Myometrial cell (primary cell): ENCODE data around the gene SOAT2. TPM values are rescaled to one million over a fixed set of nuclear protein-coding genes. Genes with fewer than 3 reads are reported as not detected.

Experiments used
- total RNA-seq: library from RNA; depleted of rRNA; stranded (reverse); fragments of >200 nt; gene quantifications from 2 replicates; pipeline ENCODE4 v1.2.3, GENCODE V29; 2015

SOAT2 gene, protein sequence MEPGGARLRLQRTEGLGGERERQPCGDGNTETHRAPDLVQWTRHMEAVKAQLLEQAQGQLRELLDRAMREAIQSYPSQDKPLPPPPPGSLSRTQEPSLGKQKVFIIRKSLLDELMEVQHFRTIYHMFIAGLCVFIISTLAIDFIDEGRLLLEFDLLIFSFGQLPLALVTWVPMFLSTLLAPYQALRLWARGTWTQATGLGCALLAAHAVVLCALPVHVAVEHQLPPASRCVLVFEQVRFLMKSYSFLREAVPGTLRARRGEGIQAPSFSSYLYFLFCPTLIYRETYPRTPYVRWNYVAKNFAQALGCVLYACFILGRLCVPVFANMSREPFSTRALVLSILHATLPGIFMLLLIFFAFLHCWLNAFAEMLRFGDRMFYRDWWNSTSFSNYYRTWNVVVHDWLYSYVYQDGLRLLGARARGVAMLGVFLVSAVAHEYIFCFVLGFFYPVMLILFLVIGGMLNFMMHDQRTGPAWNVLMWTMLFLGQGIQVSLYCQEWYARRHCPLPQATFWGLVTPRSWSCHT
- total RNA-seq: 0.18 and 0.29 TPM in 2 replicates

DNA sequence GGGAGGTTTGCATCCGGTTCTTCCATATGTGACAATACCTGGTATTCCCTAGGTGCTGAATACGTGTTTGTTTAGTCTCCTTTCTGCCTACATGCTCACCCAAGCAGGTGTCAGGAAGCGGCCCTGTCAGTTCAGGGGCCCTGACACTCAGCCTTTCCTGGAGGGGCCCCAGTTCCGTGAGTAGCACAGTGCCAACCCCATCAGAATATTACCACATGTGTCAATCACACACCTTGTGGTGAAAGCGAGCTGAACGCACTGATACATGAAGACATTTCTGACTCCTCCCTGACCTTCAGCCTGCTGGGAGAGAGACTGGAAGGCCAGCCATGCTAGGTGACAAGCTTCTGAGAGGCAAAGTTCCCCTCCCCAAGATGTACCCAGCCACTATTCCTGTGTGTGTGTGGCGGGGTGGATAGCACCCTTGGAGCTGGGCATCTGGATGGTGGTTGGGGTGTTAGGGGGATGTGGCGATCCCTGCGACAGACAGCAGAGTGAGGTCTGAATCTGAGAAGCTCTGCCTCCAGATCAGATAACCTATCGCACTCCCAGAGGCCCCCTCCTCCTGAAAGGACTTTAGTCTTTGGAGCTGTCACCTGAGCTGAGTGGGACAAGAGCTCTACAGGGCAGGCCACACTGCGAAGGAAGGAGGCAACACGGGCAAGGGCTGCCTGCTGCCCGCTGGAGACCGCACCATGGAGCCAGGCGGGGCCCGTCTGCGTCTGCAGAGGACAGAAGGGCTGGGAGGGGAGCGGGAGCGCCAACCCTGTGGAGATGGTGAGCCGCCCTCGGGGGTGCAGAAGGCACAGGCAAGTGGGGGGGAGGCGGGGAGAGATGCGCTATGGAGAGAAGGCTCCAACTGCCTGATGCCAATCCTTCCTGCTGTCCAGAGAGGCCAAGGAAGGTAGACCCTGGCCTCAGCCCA is at the start of gene SOAT2:
Gene SOAT2 (plus strand): TSS at position 604 of the 925 bp plus-strand sequence. CDS start 92 bp downstream, at position 696.

GRCh38 chr12:53079226-53080117 is 23.8 kb upstream of the SOAT2 start, which contains the start of gene SPRYD3:
Gene SPRYD3 (minus strand): TSS chr12:53079390. CDS start chr12:53079333, 57 bp downstream.

DNA sequence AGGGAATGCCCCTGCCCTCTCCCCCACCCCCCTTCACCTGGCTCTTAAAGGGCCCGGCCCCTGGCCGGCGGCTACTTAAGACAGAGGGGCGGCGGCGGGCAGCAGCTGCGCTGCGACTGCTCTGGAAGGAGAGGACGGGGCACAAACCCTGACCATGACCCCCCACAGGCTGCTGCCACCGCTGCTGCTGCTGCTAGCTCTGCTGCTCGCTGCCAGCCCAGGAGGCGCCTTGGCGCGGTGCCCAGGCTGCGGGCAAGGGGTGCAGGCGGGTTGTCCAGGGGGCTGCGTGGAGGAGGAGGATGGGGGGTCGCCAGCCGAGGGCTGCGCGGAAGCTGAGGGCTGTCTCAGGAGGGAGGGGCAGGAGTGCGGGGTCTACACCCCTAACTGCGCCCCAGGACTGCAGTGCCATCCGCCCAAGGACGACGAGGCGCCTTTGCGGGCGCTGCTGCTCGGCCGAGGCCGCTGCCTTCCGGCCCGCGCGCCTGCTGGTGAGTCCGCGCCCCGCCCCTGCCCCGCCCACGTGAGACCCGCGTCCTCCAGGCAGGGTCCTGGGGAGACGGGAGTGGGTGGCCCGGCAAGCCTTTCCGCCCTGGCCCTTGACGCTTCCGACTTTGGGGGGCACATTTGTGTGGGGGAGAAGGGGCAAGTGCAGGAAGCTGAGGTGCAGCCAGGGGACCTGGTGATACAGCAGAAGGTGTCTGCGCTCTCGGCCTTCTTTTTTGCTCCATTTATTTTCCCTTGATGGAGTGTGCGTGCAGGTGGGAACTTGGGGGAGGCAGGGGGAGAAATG is 5.5 kb upstream of the SOAT2 start, which contains the start of gene IGFBP6:
Gene IGFBP6 (plus strand): TSS at position 104 of the 790 bp plus-strand sequence. CDS start 51 bp downstream, at position 155.

Other genes starting within 250 kb of the SOAT2 start
- 551 and 563 TPM in 2 replicates for gene KRT8, start 198.4 kb upstream of the SOAT2 start, total RNA-seq
- gene KRT18, start 154.4 kb upstream of the SOAT2 start, total RNA-seq: 1,160 and 1,174 TPM in 2 replicates
- 422 and 508 TPM in 2 replicates for gene EIF4B, start 97.0 kb upstream of the SOAT2 start, total RNA-seq
- gene TNS2, start 53.4 kb upstream of the SOAT2 start, total RNA-seq: 80.5 and 88.8 TPM in 2 replicates
- 28.5 and 44.1 TPM in 2 replicates for gene SPRYD3, start 24.1 kb upstream of the SOAT2 start, total RNA-seq
- 1,168 and 1,628 TPM in 2 replicates for gene IGFBP6, start 5.8 kb upstream of the SOAT2 start, total RNA-seq
- gene ZNF740, start 77.2 kb downstream of the SOAT2 start, total RNA-seq: 6.3 and 6.6 TPM in 2 replicates
- 3.5 and 6.6 TPM in 2 replicates for gene CSAD, start 77.4 kb downstream of the SOAT2 start, total RNA-seq
- 0.71 TPM in 1 of 2 replicates, not detected in the other for gene ITGB7, start 103.8 kb downstream of the SOAT2 start, total RNA-seq
- 37.7 and 49.9 TPM in 2 replicates for gene RARG, start 128.7 kb downstream of the SOAT2 start, total RNA-seq
- 7.2 and 8.2 TPM in 2 replicates for gene ESPL1, start 164.8 kb downstream of the SOAT2 start, total RNA-seq
- 498 and 536 TPM in 2 replicates for gene PFDN5, start 192.1 kb downstream of the SOAT2 start, total RNA-seq
- 106 and 127 TPM in 2 replicates for gene MYG1, start 196.2 kb downstream of the SOAT2 start, total RNA-seq
- gene AAAS, start 218.1 kb downstream of the SOAT2 start, total RNA-seq: 75.5 and 86.8 TPM in 2 replicates
- not detected in 2 replicates for gene SP7, start 232.9 kb downstream of the SOAT2 start, total RNA-seq